ENCODE measurements around the gene NCOR1.

- TF ChIP-seq, protein P1, sequence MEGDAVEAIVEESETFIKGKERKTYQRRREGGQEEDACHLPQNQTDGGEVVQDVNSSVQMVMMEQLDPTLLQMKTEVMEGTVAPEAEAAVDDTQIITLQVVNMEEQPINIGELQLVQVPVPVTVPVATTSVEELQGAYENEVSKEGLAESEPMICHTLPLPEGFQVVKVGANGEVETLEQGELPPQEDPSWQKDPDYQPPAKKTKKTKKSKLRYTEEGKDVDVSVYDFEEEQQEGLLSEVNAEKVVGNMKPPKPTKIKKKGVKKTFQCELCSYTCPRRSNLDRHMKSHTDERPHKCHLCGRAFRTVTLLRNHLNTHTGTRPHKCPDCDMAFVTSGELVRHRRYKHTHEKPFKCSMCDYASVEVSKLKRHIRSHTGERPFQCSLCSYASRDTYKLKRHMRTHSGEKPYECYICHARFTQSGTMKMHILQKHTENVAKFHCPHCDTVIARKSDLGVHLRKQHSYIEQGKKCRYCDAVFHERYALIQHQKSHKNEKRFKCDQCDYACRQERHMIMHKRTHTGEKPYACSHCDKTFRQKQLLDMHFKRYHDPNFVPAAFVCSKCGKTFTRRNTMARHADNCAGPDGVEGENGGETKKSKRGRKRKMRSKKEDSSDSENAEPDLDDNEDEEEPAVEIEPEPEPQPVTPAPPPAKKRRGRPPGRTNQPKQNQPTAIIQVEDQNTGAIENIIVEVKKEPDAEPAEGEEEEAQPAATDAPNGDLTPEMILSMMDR (IDR thresholded peaks at IDR 0.05; ENCODE audit: low read length), result no peak
- TF ChIP-seq EZH2phosphoT487 (IDR thresholded peaks at IDR 0.05; ENCODE audit: low read length), result no peak
These were observed 73.6 kb downstream of the NCOR1 start for GRCh38 chr17:16141685-16142084.
